Measurements from ENCODE around the gene AZU1.

- TF ChIP-seq CTCF (IDR thresholded peaks at IDR 0.05) (no peak), POLR2AphosphoS5 (IDR thresholded peaks at IDR 0.05) (no peak), POLR2A (IDR thresholded peaks at IDR 0.05) (no peak)
Observed at GRCh38 chr19:876089-876488, 48.5 kb downstream of the AZU1 start.

Measured in stomach (tissue), 4 donors.